Keratinocyte (primary cell): ENCODE results near the gene OOEP. TPM values are rescaled to one million over a fixed set of nuclear protein-coding genes. Genes with fewer than 3 reads are reported as not detected.

ENCODE experiments used
- DNase-seq: peaks from one replicate; pipeline ENCODE4 v3.0.0-alpha.2; 2011; ENCODE audit warnings: low read depth, missing footprints, low spot score
- FAIRE-seq: peaks from 2 replicates; lab custom pipeline; 2011; peaks lifted over from hg19 to GRCh38; lab: Jason Lieb, UNC
- H2AFZ ChIP-seq: 2 replicates; pipeline ENCODE4 v1.6.0; 2012; ENCODE audit warnings: low read length, control low read depth, inconsistent platforms; ENCODE audit not compliant: control insufficient read depth
- H3K27ac ChIP-seq: 2 replicates; pipeline ENCODE4 v1.5.1; 2011; ENCODE audit warnings: low read length; ENCODE audit not compliant: control insufficient read depth, insufficient read depth
- H3K27me3 ChIP-seq: 3 replicates; pipeline ENCODE4 v1.6.0; 2011; ENCODE audit warnings: low read length; ENCODE audit not compliant: control insufficient read depth, insufficient read depth; ENCODE audit errors: extremely low read depth
- H3K36me3 ChIP-seq, 2 experiments: 2 replicates in 1 of 2; 3 replicates in 1 of 2; pipeline ENCODE4 v1.5.1; 2011; ENCODE audit warnings: low read length in 2 of 2, mild to moderate bottlenecking in 1 of 2; ENCODE audit not compliant: control insufficient read depth in 2 of 2, insufficient read depth in 2 of 2; ENCODE audit errors: extremely low read depth in 1 of 2
- H3K4me1 ChIP-seq: 3 replicates; pipeline ENCODE4 v1.5.1; 2011; ENCODE audit warnings: low read length; ENCODE audit not compliant: control insufficient read depth, insufficient read depth; ENCODE audit errors: extremely low read depth
- H3K4me2 ChIP-seq: 3 replicates; pipeline ENCODE4 v1.6.0; 2011; ENCODE audit warnings: low read depth, low read length; ENCODE audit not compliant: control insufficient read depth, insufficient read depth; ENCODE audit errors: extremely low read depth
- H3K4me3 ChIP-seq, 3 experiments: fragments of 200-600 bp in 1 of 3; sonication (generic) in 1 of 3; 2 replicates in 2 of 3; 3 replicates in 1 of 3; pipeline ENCODE4 v1.5.1; 2011 to 2016; ENCODE audit warnings: low read length in 3 of 3, mild to moderate bottlenecking in 3 of 3, control low read depth in 2 of 3, inconsistent platforms in 1 of 3, low read depth in 1 of 3, mixed read lengths in 1 of 3, mixed run types in 1 of 3, moderate library complexity in 1 of 3; ENCODE audit not compliant: control insufficient read depth in 2 of 3, insufficient read depth in 2 of 3; ENCODE audit errors: extremely low read depth in 1 of 3
- H3K79me2 ChIP-seq: 2 replicates; pipeline ENCODE4 v1.6.0; 2012; ENCODE audit warnings: low read length; ENCODE audit not compliant: control insufficient read depth, insufficient read depth
- H3K9ac ChIP-seq: 3 replicates; pipeline ENCODE4 v1.6.0; 2011; ENCODE audit warnings: low read length; ENCODE audit not compliant: control insufficient read depth, insufficient read depth; ENCODE audit errors: extremely low read depth
- H3K9me1 ChIP-seq: 3 replicates; pipeline ENCODE4 v1.6.0; 2011; ENCODE audit warnings: low read length; ENCODE audit not compliant: control insufficient read depth, insufficient read depth; ENCODE audit errors: extremely low read depth
- H3K9me3 ChIP-seq: 2 replicates; pipeline ENCODE4 v1.5.1; 2012; ENCODE audit warnings: low read depth, low read length; ENCODE audit not compliant: control insufficient read depth
- H4K20me1 ChIP-seq: 3 replicates; pipeline ENCODE4 v1.6.0; 2011; ENCODE audit warnings: low read length; ENCODE audit not compliant: control insufficient read depth, insufficient read depth; ENCODE audit errors: extremely low read depth
- EZH2 ChIP-seq: IDR thresholded peaks from one replicate; pipeline ENCODE4 v1.6.1; 2012; ENCODE audit warnings: inconsistent platforms, mild to moderate bottlenecking, low read length, moderate library complexity
- dilution Hi-C: fragments of 300-500 bp; cut with MboI; formaldehyde crosslinking; loops from one replicate; pipeline ENCODE4 v1.7.0; 2020; ENCODE audit warnings: low sequenced_read_pairs; ENCODE audit not compliant: extremely low pct_ligation_motif_present
- polyA plus RNA-seq, 5 experiments: library from polyadenylated mRNA; depleted of rRNA in 3 of 5; stranded (reverse) in 3 of 5; stranded (forward) in 1 of 5; unstranded in 1 of 5; fragments of >200 nt; gene quantifications; 1 replicate in 1 of 5; 2 replicates in 3 of 5; 3 replicates in 1 of 5; pipeline versions ENCODE4 v1.2.1 to v1.2.3, GENCODE V29; 2011 to 2012; ENCODE audit warnings: missing spikeins in 2 of 5, low read depth in 1 of 5, low replicate concordance in 1 of 5
- TF ChIP-seq, protein P1 (sequence below), 3 experiments: IDR thresholded peaks in 1 of 3; conservative IDR thresholded peaks in 1 of 3; optimal IDR thresholded peaks in 1 of 3; 2 replicates in 2 of 3; 3 replicates in 1 of 3; pipeline versions ENCODE3 to v1.5.1; 2011; ENCODE audit warnings: low read length in 3 of 3, mild to moderate bottlenecking in 3 of 3, moderate library complexity in 2 of 3, control low read depth in 1 of 3, inconsistent platforms in 1 of 3; ENCODE audit not compliant: insufficient read depth in 2 of 3; ENCODE audit errors: extremely low read depth in 1 of 3

The OOEP gene
- polyA plus RNA-seq, 1 donor (not counting 4 experiments of a cell fraction or from before 2014, with no cell fraction given) = 0.08 TPM

DNA sequence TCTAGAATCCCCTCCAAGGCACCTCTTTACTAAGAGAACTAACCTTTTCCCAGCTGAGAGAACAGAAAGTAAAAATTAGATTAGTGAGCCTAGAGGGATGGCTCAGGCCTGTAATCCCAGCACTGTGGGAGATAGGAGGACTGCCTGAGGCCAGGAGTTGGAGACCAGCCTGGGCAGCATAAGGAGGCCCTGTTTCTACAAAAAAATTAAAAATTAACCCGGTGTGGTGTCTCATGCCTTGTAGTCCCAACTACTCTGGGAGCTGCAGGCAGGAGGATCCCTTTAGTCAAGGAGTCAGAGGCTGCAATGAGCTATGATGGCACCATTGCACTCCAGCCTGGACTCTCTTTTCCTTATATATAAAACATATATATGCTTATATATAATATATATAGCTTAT is 5.5 kb upstream of the OOEP start:
- Histone ChIP-seq H4K20me1 (no peaks in the 10 kb centered on the region), H3K9me3 (no peaks in the 10 kb centered on the region), H3K4me2 (no peak overlapping the region), H3K4me1 (no peaks in the 10 kb centered on the region), H3K9me1 (no peaks in the 10 kb centered on the region), H3K27ac (no peak overlapping the region), H3K27me3 (no peaks in the 10 kb centered on the region), H3K36me3 (no peaks in the 10 kb centered on the region), H3K9ac (no peak overlapping the region), H3K4me3 (no peak overlapping the region), H3K79me2 (no peaks in the 10 kb centered on the region), H2AFZ (no peak overlapping the region)
- dilution Hi-C loops = no loop called here
- DNase-seq (no peak), FAIRE-seq (no peak)
- TF ChIP-seq, protein P1, sequence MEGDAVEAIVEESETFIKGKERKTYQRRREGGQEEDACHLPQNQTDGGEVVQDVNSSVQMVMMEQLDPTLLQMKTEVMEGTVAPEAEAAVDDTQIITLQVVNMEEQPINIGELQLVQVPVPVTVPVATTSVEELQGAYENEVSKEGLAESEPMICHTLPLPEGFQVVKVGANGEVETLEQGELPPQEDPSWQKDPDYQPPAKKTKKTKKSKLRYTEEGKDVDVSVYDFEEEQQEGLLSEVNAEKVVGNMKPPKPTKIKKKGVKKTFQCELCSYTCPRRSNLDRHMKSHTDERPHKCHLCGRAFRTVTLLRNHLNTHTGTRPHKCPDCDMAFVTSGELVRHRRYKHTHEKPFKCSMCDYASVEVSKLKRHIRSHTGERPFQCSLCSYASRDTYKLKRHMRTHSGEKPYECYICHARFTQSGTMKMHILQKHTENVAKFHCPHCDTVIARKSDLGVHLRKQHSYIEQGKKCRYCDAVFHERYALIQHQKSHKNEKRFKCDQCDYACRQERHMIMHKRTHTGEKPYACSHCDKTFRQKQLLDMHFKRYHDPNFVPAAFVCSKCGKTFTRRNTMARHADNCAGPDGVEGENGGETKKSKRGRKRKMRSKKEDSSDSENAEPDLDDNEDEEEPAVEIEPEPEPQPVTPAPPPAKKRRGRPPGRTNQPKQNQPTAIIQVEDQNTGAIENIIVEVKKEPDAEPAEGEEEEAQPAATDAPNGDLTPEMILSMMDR (optimal IDR thresholded peaks at IDR 0.05 in 1 of 3, IDR thresholded peaks at IDR 0.05 in 1 of 3, conservative IDR thresholded peaks at IDR 0.05 in 1 of 3; ENCODE audit: extremely low read depth in 1 of 3, insufficient read depth in 2 of 3, low read length in 3 of 3) = no peak
- no peak for TF ChIP-seq EZH2

DNA sequence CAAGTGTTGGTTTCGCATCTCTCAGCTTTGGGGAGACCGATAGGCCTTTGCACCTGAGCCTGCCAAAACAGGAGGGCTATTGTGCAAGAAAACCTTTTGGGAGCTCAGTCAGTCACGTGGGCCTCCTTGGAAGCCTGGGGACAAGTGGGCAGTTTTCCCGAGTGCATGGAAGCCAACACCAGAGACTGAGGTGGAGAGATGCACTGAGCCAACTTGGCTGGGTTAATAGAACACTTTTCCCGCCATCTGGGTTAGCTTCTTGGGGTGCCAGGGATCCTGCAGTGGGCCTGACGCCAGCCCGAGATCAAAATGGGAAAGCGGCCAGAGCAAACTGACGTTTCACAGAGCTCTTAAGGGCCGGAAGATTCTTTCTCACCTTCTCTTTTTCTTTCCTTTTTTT is 2.8 kb upstream of the OOEP start:
- dilution Hi-C loops = no loop called here
- TF ChIP-seq, protein P1 (optimal IDR thresholded peaks at IDR 0.05 in 1 of 3, IDR thresholded peaks at IDR 0.05 in 1 of 3, conservative IDR thresholded peaks at IDR 0.05 in 1 of 3; ENCODE audit: extremely low read depth in 1 of 3, insufficient read depth in 2 of 3, low read length in 3 of 3) = no peak
- no peak for TF ChIP-seq EZH2
- no peak for FAIRE-seq

More for the DNA sequence above, 2.8 kb upstream of the OOEP start:
- H3K79me2 ChIP-seq = no peaks in the 10 kb centered on the region
- no peak overlapping the region for H3K4me2 ChIP-seq
- no peak for DNase-seq
- H3K9me3 ChIP-seq = no peaks in the 10 kb centered on the region
- H3K4me1 ChIP-seq = no peaks in the 10 kb centered on the region
- H3K36me3 ChIP-seq = no peaks in the 10 kb centered on the region
- peaks cover 2% of the 10 kb centered on the region for H3K9me1 ChIP-seq
- H3K27ac ChIP-seq = no peak overlapping the region
- H3K4me3 ChIP-seq = no peak overlapping the region
- H4K20me1 ChIP-seq = no peaks in the 10 kb centered on the region
- H2AFZ ChIP-seq = no peak overlapping the region
- no peaks in the 10 kb centered on the region for H3K27me3 ChIP-seq
- H3K9ac ChIP-seq = no peak overlapping the region
